Stimulated activated CD8-positive, alpha-beta memory T cell treated with anti-CD3 and anti-CD28 coated beads, Interleukin-12 subunit alpha, Interleukin-12 subunit beta, amount 100 ng/mL, for 24 hours (primary cell): ENCODE measurements around the gene WNT3.
"Not testable (repeated sequence)": the region's sequence is repeated elsewhere in the genome, so short reads cannot be mapped to it uniquely, and the experiment has no call there.

Experiments used
- DNase-seq: peaks from one replicate; pipeline ENCODE4 v3.0.0-alpha.2; 2020; ENCODE audit errors: extremely low read depth

Gene WNT3

GRCh38 chr17:46785696-46786095, 32.8 kb downstream of the WNT3 start:
- no peak for DNase-seq

GRCh38 chr17:46783031-46783593, 35.4 kb downstream of the WNT3 start:
- DNase-seq = no peak

DNA sequence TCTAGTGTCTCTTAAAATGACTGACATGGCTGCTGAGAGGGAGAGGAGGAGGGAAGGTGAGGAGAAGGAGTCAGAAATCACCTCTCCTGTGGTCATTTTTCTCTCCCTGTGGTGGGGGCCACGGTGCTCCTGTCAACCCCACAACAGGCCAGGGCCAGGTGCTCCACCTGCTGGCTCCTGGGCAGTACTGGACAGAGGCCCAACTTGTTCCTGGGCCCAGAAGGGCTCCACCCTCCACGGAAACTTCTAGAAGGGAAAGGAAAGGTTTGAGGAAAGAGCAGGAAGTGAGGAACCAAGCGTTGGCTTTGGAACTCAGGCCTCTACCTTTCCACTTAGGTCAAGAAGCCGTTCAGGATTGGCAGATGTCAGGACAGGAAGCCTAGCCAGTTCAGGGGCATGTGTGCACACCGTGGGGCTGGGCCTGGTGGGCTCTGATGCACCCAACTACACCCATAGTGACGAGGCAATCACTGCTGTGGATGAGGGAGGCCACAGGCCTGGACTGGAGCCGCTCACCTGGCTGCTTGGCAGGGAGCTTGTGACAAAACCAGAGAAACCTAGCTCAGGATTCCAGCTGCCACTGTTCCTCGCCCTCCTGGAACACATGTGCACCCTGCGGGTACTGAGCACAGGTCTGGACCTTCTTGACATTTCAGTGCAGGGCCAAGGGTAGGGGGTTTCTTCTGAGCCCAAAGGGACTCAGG, 36.1 kb downstream of the WNT3 start:
- DNase-seq = no peak

DNA sequence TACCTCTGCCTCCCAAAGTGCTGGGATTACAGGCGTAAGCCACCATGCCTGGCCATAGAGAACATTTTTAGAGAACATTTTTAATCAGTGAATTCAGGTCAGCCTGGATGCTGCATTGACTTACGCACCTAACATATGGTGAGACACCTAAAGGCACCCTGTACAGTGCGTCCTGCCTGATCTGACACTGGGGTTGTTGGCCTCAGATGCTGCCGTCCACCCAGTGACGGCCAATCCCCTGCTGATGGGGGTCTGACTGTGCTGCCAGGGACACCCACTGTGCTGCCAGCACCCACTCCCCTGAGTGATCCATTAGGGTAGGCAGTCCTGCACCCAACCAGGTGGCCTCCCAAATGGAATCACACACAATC, 38.5 kb downstream of the WNT3 start:
- no peak for DNase-seq

DNA sequence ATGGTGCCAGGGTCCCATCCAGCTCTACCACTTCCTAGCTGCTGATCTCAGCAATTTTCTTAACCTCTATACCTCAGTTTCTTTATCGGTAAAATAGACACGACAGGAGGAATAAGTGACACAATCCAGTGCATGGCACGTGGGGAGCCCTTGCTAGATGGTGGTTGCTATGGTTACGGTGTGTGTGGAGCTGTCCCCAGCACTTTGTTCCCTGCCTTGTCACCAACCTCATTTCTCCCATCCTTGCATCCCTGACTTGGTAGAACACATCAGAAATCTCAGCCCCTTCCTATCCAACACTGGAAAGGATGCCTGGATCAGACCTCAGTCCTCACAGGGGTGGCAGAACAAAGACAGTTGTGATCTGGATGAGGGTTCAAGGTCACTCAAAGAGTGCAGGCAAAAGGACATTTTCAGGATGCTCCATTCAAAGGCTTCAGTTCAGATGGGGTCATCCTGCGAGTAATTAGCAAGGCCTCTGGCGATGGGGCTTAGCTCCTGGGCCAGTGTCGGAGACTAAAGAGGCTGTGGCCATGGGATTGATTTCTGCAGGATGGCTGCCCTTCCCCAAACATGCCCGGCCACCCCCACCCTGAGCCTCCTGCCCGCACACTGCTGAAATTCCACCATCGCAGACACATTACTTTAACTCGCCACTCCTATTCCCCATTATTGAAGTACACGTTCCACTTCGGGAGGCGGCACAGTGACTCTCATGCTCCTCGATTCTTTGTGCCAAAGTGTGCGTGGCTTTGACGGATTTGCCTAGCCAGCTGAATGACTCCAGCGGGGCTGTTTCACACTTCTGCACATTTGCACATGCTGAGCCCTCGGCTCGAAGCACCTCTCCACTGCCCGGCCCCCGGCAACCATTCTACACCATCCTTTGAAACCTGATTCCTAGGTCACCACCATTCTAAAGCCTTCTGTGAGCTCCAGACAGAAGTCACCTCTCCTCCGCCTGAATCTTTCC, 40.3 kb downstream of the WNT3 start:
- DNase-seq = no peak

DNA sequence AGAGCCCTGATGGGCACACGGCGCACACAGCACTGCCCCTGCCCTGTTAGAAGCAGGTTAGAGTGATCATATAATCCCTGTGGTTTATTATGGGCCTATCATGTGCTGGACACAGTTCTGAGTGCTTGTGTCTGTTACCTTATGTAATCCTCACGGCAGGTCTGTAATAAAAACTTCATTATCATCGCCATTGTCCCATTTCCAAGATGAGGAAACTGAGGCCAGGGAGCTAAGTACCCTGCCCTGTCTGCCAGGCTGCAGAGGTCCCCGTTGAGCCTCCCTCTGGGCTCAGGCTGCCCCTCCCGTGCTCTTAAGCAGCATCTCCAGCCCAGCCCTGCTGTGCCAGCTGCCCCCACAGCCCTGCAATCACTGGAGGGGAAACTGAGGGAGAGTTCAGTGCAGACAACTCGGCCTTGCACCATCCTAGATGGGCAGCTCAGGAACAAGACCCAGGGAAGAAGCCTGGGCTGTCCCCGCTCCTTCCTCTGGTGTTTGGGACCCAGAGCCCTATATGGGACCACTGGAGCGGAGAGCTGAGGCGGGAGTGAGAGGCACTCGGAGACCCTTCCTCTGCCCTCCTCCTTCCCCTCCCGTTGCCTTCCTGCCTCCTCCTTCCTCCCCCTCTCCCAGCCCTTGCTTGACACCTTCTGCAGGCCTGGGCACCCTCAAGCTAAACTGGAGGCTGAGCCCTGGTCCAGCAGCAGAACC, 42.0 kb downstream of the WNT3 start:
- no peak for DNase-seq

GRCh38 chr17:46774108-46774737, 44.3 kb downstream of the WNT3 start:
- DNase-seq = no peak

GRCh38 chr17:46773676-46774075, 44.8 kb downstream of the WNT3 start:
- no peak for DNase-seq

DNA sequence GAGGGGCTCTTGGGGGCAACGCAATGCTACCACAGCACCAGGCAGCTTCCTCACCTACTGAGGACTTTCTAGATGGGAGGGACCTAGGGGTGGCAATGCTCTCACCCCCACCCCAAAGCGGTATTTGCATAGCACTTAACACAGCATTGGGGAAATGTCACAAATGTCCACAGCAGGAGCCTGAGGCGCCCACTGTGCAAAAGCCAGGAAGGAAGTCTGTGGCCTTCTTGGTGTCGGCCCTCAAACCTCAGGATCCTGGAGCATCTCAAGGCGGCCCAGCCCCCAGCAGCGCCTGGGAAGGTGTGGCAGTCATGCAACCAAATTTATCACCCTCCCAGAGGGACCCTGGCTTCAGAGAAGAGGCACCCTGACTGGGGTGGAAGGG, 45.3 kb downstream of the WNT3 start:
- DNase-seq = no peak

DNA sequence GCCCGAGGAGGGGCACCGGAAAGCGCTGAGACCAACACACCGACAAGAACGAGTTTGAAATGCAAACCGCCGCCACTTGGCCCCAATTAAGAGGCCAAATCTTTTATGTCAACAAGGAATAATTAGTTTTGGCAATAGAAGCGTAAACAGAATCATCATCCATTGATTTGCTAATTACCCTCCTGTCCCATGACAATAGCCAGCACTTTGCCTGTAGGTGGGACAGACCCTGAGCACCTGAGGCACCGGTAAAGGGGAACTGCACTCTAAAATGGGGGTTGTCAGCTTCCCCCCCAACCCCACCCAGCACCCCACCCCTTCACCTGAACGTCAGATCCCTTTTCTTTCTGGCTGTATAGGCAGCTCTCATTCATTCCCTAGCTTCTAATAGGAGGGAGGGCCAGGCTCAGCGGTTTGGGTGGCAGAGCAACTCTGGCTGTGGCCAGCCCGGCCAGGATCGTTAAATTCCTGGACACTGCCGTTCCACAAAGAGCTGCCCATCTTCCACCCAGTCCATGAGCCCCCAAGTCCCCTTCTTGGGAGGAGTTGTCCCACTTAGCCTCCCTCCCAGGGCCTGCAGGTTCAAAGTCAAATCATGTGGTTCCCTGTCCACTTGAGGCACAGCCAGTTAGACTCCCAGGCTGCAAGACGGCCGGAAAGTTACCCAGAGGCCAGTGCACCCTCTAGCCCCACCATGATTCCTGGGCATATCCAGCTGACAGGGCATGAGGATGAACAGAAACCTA, 45.8 kb downstream of the WNT3 start:
- DNase-seq = no peak

- DNase-seq = no peak
Measured at GRCh38 chr17:46771561-46772474, 46.7 kb downstream of the WNT3 start.

DNA sequence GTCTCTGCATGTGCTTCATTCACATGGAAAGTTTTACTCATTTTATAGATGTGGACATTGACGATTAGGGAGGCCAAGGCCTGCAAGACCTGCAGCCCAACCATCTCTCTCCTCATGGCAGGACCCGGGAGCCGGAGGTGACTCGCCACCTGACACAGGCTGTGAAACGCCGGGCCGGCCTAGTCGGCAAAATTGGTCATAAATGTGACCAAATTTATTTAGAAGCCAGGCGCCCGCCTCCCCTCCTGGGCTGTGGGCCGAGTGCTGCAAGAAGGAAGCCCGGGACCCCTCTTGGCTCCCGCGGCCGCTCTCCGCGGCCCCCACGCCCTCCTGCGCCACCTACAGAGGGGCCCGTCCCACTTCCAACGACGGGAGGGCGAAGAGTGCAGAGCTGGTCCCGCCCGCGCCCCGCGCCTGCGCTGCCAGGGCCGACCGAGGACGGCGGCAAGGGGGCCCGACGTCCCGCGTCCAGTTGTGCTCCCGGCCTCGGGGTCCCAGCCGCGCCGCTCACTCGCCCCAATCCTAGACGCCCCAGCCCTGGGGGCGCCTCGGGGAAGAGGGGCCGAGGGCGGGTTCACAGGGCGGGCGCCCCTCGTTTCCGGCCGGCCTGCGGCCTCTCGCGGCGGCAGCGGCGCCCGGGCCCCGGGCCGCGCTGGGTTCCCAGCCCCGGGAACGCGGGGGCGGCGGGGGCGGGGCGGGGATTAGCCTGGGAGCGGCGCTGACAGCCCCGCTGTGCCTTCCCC, 47.5 kb downstream of the WNT3 start:
- no peak for DNase-seq

- DNase-seq = no peak
Measured at GRCh38 chr17:46770439-46770817, 48.1 kb downstream of the WNT3 start.

DNA sequence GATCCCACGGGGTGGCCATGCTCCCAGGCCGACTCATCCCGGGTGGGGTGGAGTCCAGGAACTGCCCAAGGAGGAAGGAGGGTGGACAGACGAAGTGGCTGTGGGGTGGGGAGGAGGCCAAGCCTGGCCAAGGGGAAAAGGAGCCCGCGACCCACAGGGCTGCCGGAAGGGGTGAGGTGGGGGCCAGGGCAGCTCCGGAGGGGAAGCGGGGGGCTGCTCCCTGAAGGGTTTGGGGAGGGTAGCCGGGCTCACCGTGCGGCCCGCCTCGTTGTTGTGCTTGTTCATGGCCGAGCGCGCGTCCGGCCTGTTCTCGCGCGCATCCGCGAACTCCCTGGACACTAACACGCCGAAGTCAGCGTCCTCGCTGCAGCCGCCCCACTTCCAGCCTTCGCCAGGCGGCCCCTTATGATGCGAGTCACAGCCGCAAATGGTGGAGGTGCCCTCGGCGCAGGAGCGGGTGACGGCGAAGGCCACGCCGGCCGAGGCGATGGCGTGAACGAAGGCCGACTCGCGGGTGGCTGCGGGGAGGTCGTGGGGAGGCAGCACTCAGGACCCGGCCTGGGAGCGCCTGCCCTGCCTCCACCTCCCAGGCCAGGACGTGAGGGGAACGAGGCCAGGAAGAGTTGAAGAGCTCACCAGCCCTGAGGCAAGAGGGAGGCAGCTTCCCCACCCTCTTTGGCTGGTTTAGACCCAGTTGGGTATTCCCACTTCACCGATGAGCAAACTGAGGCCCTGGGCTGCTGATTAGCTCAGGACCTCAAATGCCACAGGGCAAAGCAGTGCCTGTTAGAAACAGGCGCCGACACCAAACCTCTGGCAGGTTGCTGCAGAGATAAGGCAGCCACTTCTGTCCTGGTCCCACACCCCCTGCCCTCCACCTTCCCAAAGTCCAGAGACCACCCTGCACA, 48.7 kb downstream of the WNT3 start:
- no peak for DNase-seq

DNA sequence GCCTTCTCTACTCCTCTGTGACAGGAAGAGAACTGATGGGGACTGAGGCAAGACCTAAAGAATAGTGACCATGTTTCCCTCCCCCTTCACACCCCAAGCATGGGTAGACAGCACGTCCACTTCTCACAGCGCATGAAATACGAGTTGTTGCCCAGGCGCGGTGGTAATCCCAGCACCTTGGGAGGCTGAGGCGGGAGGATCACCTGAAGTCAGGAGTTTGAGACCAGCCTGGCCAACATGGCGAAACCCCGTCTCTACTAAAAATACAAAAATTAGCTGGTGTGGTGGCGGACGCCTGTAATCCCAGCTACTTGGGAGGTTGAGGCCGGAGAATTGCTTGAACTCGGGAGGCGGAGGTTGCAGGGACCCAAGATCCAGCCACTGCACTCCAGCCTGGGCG, 49.6 kb downstream of the WNT3 start:
- not testable (repeated sequence) for DNase-seq

- no peak for DNase-seq
Measured at GRCh38 chr17:46768540-46768870, 50.0 kb downstream of the WNT3 start.

- no peak for DNase-seq
Measured at GRCh38 chr17:46766493-46767491, 51.7 kb downstream of the WNT3 start.
